ENCODE results near the gene LSM3.
"Not testable (repeated sequence)": the region's sequence is repeated elsewhere in the genome, so short reads cannot be mapped to it uniquely, and the experiment has no call there.

LSM3 gene

GRCh38 chr3:14228681-14229470, 50.3 kb downstream of the LSM3 start:
- no peak for DNase-seq (ENCODE audit: extremely low read depth, low read depth)
- TF ChIP-seq CTCF (IDR thresholded peaks at IDR 0.05; ENCODE audit: low read depth, low read length, missing control alignments), result no peak
- H3K4me3 ChIP-seq (replicated peaks; ENCODE audit: low read depth, low read length), result no peak overlapping the region

- not testable (repeated sequence) for DNase-seq (ENCODE audit: extremely low read depth, low read depth); H3K4me3 ChIP-seq (replicated peaks; ENCODE audit: low read depth, low read length)
These were observed 51.1 kb downstream of the LSM3 start for GRCh38 chr3:14229695-14230094.

GRCh38 chr3:14230729-14231128, 52.1 kb downstream of the LSM3 start:
- no peak for DNase-seq (ENCODE audit: extremely low read depth, low read depth)
- no peak overlapping the region for H3K4me3 ChIP-seq (replicated peaks; ENCODE audit: low read depth, low read length)
- TF ChIP-seq CTCF (IDR thresholded peaks at IDR 0.05; ENCODE audit: low read depth, low read length, missing control alignments), result no peak

DNA sequence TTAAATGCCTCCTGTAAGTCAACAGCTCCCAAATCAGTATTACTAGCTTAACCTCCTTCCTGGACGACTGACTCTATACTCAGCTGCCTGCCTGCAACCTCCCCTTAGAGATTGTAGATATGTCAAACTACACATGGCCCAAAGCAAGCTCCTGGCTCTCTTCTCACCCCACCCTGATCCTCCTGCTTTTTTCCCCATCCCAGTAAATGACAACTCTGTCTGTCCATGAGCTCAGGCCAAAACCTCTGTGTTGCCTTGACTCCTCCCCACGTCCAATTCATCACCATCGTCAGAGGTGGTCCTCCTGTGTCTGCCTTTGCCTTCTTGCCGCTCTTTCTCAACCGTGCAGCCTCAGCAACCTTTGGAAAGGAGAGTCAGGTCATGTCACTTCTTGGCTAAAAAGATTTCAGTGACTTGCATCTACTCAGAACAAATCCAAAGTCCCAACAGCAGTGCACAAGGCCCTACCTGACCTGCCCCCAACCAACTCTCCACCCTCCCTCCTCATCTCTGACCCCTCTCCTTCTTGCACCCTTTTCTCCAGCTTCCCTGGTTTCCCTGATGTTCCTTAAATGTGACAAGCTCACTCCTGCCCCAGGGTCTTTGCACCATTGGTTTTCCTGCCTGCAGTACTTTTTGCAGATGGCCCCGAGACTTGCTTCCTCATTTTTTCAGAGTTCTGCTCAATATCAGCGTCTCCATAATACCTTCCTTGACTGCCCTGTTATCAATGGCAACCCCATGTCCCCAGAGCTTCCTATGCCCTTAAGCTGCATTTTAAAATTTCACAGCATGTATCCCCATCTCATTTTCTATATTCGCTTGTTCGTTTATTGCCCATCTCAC, 52.8 kb downstream of the LSM3 start:
- TF ChIP-seq CTCF (IDR thresholded peaks at IDR 0.05; ENCODE audit: low read depth, low read length, missing control alignments), result no peak
- no peak for DNase-seq (ENCODE audit: extremely low read depth, low read depth)
- H3K4me3 ChIP-seq (replicated peaks; ENCODE audit: low read depth, low read length), result no peak overlapping the region

GRCh38 chr3:14231998-14232501, 53.4 kb downstream of the LSM3 start:
- TF ChIP-seq CTCF (IDR thresholded peaks at IDR 0.05; ENCODE audit: low read depth, low read length, missing control alignments), result no peak
- H3K4me3 ChIP-seq (replicated peaks; ENCODE audit: low read depth, low read length), result no peak overlapping the region
- no peak for DNase-seq (ENCODE audit: extremely low read depth, low read depth)

DNA sequence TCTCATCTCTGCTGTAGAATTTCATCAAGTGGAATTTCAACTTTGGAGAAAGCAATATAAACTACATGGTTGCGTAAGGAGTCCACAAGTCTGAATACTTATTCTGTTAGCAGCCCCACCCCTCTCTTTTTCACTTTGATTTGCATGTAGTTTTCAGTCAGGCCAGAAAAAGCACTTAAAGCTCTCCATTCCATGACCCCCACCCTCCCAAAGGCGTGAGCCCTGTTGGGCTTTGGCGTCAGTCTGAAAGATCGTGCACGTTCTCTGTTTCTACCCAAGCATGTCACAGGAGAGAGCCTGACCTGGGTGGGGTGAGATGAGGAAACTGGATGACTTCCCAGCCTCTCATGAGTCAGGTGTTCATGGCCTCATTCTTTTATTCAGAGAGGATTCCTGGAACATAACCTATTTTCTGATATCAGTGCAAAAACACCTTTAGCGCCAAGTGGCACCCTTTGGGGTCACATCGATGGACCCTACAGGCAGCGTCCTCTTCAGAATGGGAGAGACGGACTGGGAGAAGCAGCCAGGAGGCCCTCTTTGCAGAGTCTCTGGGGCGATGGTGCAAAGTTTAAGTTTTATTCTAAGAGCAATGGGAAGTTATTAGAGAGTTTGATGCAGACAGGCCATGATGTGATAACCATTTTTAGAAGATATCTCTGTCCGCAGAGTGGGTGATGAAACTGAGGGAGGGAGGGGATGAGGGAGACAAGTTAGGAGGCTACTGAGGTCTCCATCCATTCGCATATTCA, 55.8 kb downstream of the LSM3 start:
- H3K4me3 ChIP-seq (replicated peaks; ENCODE audit: low read depth, low read length), result no peak overlapping the region
- no peak for DNase-seq (ENCODE audit: extremely low read depth, low read depth)
- TF ChIP-seq CTCF (IDR thresholded peaks at IDR 0.05; ENCODE audit: low read depth, low read length, missing control alignments), result no peak
